NCI-H1092 (cell line): ENCODE measurements around the gene RBM10.

Experiments
- DNase-seq: peaks from one replicate; lab custom pipeline; 2025; lab: John Stamatoyannopoulos, UW

The RBM10 gene

GRCh38 chrX:47178337-47178736 is 33.3 kb downstream of the RBM10 start:
- no peak for DNase-seq

DNA sequence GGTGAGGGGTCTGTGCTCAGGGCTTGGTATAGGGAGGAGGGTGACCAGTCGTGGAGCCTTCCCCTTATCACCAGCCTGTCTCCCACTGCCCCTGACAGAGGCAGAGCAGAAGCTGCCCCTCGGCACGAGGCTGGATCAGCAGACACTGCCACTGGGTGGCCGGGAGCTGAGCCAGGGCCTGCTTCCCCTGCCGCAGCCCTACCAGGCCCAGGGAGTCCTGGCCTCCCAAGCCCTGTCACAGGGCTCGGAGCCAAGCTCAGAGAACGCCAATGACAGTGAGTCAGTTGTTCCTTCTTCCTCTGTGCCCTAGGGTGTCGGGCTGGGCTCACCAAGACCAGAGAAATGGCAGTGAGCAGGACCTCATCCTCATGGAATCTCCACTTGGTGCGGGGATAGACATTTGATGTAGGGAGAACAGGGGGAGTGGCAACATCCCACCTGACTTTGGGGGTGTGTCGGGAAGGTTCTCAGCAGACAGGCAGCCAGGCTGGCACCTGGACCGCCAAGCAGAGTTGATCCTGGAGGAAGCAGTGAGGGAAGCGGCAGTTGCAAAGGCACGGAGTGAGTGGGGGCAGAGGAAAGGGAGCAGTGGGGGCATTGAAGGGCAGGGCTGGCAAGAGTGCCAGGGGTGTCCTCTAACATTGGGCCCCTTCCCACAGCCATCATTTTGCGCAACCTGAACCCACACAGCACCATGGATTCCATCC is 34.4 kb downstream of the RBM10 start:
- DNase-seq, result no peak

GRCh38 chrX:47179928-47180255 is 34.9 kb downstream of the RBM10 start:
- no peak for DNase-seq

DNA sequence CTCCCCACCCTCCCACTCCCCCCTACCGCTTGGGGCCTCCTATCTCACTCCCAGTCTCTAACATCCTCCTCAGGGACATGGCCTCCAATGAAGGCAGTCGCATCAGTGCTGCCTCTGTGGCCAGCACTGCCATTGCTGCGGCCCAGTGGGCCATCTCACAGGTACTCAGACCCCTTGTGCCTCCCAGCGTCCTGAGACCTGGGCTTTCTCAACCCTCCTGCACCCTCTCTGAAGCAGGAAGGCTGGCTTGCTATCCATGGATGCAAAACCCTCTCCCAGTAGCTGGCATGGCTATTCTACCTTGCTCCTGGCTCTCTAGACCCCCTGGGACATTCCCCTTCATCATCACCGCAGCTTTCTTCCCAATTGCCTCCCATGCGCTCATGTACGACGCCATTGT is 35.3 kb downstream of the RBM10 start:
- DNase-seq, result no peak

GRCh38 chrX:47181301-47181700 is 36.3 kb downstream of the RBM10 start:
- no peak for DNase-seq

DNA sequence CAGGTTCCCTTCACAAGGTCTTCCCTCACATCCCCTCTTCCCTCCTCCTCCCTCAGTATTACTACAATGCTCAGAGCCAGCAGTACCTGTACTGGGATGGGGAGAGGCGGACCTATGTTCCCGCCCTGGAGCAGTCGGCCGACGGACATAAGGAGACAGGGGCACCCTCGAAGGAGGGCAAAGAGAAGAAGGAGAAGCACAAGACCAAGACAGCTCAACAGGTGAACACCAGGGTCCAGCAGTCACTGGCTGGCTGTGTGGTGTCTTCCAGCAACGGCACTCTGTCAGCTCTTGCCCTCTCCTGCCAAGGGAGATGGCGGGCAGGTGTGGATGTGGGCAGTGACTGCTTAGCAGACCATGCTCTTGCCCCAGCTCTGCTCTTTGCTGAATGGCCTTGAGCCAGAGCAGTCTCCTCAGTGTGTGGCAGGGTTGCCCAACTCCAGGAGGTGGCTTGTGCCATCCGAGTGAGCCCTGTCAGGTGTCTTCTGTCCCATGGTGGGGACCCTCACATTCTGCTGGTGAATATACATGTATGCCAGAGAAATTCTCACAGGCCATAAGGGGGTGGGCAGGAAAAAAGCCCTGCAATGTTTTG is 37.2 kb downstream of the RBM10 start:
- no peak for DNase-seq

- DNase-seq, result no peak
Observed at GRCh38 chrX:47184486-47184885, 39.5 kb downstream of the RBM10 start.

DNA sequence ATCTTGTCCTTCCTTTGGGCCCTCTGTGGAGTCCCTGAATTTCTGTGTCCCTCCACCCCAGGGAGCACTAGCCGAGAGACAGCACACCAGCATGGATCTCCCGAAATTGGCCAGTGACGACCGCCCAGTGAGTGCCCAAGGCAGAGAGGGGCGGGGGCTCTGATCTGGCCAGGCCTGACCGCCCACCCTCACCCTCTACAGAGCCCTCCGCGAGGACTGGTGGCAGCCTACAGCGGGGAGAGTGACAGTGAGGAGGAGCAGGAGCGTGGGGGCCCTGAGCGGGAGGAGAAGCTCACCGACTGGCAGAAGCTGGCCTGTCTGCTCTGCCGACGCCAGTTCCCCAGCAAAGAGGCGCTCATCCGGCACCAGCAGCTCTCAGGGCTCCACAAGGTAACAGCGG is 40.2 kb downstream of the RBM10 start:
- no peak for DNase-seq

- no peak for DNase-seq
Observed at GRCh38 chrX:47186096-47186740, 41.2 kb downstream of the RBM10 start.

DNA sequence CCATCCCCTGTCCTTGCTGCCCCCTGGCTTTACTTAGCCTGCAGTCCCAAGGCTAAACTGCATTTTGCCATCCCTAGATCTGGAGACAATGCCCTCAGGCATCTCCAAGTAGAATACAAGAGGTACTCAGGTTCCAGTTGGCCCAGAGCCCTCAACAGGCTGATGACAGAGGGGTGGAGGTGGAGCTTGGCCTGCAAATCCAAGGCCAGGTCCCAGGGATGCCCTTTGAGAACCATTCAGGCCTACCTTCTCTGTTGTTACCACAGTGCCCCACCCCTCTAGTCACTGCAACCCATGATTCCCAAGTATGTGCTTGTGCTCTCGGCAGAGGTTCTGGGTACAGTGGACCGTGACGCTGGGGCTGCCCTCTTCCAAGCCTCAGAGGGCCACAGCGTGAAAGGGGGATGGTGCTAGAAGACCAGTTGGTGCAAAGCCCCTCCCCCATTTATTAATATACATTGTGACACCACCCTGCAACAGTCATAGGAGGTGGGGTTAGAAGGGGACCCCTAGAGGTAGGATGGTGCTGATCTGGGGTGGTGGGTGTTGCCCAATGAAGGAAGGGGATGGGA is 42.2 kb downstream of the RBM10 start:
- DNase-seq, result no peak

DNA sequence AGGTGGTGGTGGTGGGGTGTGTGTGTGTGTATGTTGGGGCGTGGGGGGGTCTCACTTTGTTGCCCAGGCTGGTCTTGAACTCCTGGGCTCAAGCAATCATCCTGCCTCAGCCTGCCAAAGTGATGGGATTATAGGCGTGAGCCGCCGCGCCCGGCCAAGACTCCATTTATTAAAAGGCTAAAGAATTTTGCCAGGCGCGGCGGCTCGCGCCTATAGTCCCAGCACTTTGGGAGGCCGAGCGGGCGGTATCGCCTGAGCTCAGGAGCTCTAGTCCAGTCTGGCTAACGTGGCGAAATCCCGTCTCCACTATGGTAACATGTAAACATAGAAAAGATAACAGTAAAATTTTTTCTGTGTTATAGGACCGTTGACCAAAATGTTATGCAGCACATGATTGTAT is 44.9 kb downstream of the RBM10 start:
- DNase-seq, result no peak

DNA sequence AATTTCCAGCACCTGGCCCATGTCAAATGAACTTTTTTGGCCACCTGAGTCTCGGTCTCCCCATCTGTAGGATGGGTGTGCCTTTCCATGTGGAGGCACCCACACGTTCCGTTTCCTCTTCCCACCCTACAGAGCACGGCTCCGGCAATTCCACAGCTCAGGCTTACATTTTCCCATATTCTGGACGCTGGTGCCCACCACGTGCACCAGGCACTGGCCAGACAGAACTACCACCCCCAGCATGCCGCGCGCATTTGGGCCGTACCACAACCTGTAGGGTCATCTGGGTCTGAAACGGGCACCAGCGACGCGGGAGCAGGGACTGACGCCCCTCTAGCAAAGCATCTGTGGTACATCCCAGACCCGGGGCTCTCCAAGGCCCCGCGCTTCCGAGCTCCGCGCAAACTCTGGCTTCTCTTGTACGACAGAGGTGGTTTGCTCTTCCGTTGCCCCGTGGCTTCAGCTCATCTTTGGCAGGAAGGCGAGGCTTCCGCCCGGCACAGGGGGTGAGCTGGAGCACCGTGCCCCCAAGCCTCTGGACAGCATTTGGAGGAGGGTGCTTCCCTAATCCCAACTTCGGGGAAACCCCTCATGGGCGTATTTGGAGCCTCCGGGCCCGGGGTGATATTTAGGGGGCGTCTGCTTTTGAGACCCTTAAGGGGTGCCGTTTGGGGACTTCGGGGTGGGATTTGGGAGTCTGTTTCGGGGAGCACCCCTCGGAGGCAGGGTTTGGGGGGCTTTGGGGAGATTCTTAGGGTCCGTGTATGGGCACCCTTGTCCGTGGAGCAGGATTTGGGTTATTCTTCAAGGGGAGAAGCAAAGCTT is 45.6 kb downstream of the RBM10 start:
- DNase-seq, result peak; percentile 94

DNA sequence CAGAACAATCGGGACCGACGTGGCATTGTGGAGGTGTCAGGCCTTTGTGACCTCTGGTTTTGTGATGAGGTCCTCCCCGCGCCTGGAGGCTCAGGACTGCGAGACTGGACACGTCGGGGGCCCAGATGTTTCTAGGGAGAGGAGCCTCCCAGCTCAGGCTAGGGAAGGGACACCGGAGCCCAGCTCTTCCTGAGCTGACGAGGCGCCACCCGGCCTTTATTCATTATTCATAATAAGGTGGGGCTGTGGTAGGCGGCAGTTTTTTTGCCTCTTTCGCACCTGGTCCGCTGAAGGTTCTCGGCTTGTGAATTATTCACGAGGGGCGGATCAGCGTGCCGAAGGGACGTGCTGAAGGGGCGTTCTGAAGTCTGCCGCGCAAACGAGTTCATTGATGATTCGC is 46.3 kb downstream of the RBM10 start:
- peak; percentile 32 for DNase-seq

- no peak for DNase-seq
Observed at GRCh38 chrX:47191806-47192401, 46.9 kb downstream of the RBM10 start.

- DNase-seq, result peak; percentile 92
Observed at GRCh38 chrX:47193475-47194193, 48.6 kb downstream of the RBM10 start, which contains the start of gene UBA1. Gene UBA1 (plus strand): TSS chrX:47193829. CDS start chrX:47198803, 4,974 bp downstream.

DNA sequence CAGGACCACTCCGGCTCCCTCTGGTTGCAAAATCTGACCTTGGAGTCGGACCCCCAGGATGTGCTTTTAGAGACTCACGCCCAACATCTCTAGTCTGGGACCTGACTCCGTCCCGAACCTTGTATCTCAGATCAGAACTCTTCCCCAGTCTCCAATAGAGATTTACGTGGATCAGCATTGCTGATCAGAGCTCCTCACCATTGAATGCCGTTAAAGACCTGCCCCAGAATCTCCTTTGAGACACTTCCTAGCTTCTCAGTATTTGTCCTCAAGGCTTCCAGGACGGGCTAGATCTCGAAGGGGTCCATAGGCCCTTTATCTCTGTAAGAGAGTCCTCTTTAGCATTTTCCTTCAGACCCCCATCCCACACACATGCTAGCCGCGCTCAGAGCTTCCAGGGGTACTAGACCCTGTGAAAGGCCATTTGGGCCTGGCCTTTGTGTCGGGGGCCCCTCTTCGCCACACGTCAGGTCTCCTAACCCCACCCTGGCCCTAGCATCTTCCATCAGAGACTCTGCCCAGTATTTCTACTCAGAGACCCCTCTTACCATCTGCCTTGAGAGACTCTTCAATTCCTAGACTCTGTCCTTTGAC is 49.3 kb downstream of the RBM10 start:
- DNase-seq, result no peak

- DNase-seq, result no peak
Observed at GRCh38 chrX:47196098-47196497, 51.1 kb downstream of the RBM10 start.

GRCh38 chrX:47197526-47197925 is 52.5 kb downstream of the RBM10 start:
- no peak for DNase-seq

- DNase-seq, result no peak
Observed at GRCh38 chrX:47198026-47198686, 53.1 kb downstream of the RBM10 start.

DNA sequence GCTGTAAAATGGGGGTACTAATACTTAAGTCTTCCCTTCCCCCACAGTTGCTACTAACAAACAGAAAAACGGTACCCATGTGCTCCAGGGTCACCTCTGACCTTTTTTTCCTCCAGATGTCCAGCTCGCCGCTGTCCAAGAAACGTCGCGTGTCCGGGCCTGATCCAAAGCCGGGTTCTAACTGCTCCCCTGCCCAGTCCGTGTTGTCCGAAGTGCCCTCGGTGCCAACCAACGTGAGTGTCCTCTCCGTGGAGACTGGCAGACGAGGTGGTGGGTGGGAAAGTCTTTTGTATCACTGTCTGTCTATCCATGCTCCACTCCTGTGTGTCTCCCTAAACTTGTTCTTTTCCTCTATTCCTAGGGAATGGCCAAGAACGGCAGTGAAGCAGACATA is 53.7 kb downstream of the RBM10 start:
- no peak for DNase-seq
